ENCODE data around the gene PTPRB.

Gene PTPRB

DNA sequence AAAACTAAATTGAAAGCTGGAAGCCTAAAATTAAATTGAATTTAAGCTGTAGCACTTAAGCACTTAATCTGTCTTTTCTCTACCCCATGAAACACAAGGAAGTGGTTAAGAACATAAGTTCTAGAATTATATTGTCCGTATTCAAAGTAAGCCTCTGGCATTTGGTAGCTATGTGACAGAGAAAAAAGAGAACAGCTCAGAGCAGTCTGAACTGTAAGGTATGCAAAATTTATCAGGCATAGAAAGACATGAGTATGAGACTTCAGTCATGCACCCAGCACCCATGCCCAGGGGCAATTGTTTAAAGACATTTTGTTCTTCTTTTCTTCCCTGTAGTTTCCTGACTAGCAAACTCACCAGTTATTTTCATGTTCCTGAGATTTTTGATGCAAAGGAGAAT, 154.5 kb downstream of the PTPRB start:
- Histone ChIP-seq H4K20me1 (no peaks in the 10 kb centered on the region), H3K9ac (no peak overlapping the region), H3K36me3 (no peaks in the 10 kb centered on the region), H3K27me3 (no peaks in the 10 kb centered on the region), H3K4me3 (no peak overlapping the region), H3K9me3 (peaks cover 16% of the 10 kb centered on the region), H3K27ac (no peak overlapping the region), H3K4me2 (no peak overlapping the region), H3K4me1 (peaks cover 18% of the 10 kb centered on the region)
- no peak for TF ChIP-seq Cebpa-rat (IDR thresholded peaks at IDR 0.05)

DNA sequence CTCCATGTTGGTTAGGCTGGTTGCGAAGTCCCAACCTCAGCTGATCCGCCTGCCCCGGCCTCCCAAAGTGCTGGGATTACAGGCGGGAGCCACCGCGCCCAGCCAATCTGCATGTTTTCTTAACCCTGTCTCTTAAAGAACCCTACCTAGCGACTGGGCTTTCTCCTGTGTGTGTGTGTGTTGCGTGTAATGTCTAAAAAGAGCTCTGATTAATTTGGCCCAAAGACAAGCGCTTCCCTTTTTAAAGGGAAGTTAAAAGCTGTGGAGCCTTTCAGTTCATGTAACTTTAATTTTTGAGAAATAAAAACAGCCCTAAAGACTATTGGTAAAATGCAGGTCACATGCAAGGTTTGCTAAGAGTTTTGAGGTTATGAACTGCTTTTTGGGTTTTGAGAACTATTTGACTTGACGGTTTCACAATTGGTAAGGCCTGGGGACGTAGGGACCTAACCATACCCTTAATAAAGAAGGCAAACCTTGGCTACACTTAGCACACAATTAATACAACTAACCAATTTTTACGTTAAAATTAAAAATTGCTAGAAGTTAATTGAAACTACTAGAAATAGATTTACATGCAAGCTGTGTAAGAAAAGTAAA, 167.9 kb downstream of the PTPRB start:
- H4K20me1 ChIP-seq, result no peaks in the 10 kb centered on the region
- peaks cover 4% of the 10 kb centered on the region for H3K9me3 ChIP-seq
- no peak overlapping the region for H3K4me2 ChIP-seq
- no peaks in the 10 kb centered on the region for H3K36me3 ChIP-seq
- no peak overlapping the region for H3K9ac ChIP-seq
- H3K4me3 ChIP-seq, result no peak overlapping the region
- no peaks in the 10 kb centered on the region for H3K27me3 ChIP-seq
- no peak for TF ChIP-seq Cebpa-rat (IDR thresholded peaks at IDR 0.05)
- no peak overlapping the region for H3K27ac ChIP-seq
- no peaks in the 10 kb centered on the region for H3K4me1 ChIP-seq

DNA sequence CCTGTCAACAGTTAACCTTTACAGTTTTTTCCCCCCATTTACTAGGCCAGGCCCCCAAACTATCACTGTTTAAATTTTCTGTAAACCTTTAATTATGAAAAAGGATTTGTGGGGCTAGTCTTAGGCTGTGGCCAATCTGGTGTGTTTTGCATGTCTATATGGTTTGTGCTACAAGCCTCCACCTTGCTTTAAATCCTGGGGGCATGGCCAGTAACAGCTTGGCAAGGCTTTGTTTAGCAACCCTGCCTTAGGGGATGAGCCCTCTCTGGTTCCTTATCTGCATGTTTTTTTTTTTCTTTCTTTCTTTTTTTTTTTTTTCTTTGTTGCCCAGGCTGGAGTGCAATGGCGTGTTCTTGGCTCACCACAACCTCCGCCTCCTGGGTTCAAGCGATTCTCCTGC, 168.5 kb downstream of the PTPRB start:
- Histone ChIP-seq H3K9ac (no peak overlapping the region), H3K4me2 (no peak overlapping the region), H3K4me3 (no peak overlapping the region), H4K20me1 (no peaks in the 10 kb centered on the region), H3K27ac (no peak overlapping the region), H3K36me3 (no peaks in the 10 kb centered on the region), H3K9me3 (peaks cover 10% of the 10 kb centered on the region), H3K4me1 (no peaks in the 10 kb centered on the region), H3K27me3 (no peaks in the 10 kb centered on the region)
- no peak for TF ChIP-seq Cebpa-rat (IDR thresholded peaks at IDR 0.05)

DNA sequence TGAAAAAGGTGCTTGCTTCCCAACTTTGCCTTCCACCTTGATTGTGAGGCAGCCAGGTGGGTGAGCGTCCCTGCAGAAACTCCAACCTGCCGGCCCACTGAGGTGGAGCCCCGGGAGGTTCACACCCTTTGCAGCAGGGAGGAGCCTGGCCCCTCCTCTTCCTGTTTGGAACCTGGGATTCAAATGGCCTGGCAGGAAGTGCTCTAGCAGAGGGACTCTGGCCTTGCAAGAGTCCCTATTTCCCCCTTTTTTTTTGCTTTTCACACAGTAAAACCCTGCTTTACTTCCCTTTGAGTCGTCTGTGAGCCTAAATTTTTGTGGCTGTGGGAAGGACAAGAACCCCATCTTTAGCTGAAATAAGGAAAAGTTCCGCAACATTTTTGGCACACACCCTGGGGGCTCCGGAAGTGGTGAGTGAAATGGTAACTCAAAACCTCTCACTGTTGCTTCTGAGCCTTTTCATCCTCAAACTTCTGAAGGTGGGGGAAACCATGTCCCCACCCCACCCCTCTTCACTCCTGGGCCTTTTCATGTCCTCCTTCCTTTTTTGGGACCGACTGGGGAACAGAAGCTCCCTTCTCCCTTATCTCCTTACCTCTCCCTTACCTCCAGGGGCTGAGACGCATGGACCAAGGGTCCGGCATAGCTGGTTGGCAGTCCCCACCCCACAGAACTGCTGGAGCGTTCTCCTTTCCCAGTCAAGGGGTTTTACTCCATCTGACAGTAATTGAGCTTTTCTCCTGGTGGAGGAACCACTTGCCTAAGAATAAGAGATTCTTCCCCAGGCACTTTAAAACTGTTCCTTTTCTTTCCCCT, 169.1 kb downstream of the PTPRB start:
- H3K4me1 ChIP-seq, result no peaks in the 10 kb centered on the region
- no peak for TF ChIP-seq Cebpa-rat (IDR thresholded peaks at IDR 0.05)
- no peak overlapping the region for H3K4me2 ChIP-seq
- H3K9ac ChIP-seq, result no peak overlapping the region
- no peaks in the 10 kb centered on the region for H3K27me3 ChIP-seq
- H3K4me3 ChIP-seq, result no peak overlapping the region
- no peaks in the 10 kb centered on the region for H4K20me1 ChIP-seq
- H3K27ac ChIP-seq, result no peak overlapping the region
- no peaks in the 10 kb centered on the region for H3K36me3 ChIP-seq
- H3K9me3 ChIP-seq, result peaks cover 16% of the 10 kb centered on the region

DNA sequence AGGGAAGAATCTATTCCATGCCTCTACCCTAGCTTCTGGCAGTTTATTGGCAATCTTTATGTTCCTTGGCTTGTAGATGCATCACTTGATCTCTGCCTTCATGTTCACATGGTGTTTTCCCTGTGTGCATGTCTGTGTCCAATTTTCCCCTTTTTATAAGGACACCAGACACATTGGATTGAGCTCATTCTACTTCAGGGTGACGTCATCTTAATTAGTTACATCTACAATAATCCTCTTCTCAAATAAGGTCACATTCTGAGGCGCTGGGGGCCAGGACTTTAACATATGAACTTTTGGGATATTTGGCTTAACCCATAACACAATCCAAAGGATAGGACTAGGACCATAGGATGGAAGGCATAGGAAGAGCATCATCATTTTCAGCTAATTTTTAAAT, 169.8 kb downstream of the PTPRB start:
- H3K27ac ChIP-seq, result no peak overlapping the region
- no peak overlapping the region for H3K4me3 ChIP-seq
- H3K36me3 ChIP-seq, result no peaks in the 10 kb centered on the region
- H3K9me3 ChIP-seq, result peaks cover 21% of the 10 kb centered on the region
- no peaks in the 10 kb centered on the region for H3K27me3 ChIP-seq
- no peak overlapping the region for H3K9ac ChIP-seq
- H3K4me1 ChIP-seq, result no peaks in the 10 kb centered on the region
- no peak for TF ChIP-seq Cebpa-rat (IDR thresholded peaks at IDR 0.05)
- H4K20me1 ChIP-seq, result no peaks in the 10 kb centered on the region
- no peak overlapping the region for H3K4me2 ChIP-seq

DNA sequence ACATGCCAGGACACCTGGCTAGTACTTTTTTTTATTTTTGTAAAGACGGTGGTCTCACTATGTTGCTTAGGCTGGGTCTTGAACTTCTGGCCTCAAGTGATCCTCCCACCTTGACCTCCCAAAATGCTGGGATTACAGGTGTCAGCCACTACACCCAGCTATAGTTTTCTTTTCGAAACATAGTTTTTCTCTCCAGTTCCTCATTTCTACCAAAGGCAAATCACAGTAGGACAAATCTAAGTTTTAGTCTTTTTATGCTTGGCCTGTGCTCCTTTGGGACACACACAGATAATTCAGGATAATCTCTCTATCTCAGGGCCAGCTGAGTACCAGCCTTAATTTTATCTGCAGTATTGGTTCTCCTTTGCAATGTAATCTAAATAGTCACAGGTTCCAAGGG, 170.5 kb downstream of the PTPRB start:
- no peak for TF ChIP-seq Cebpa-rat (IDR thresholded peaks at IDR 0.05)

More for the DNA sequence above, 170.5 kb downstream of the PTPRB start:
- no peaks in the 10 kb centered on the region for H3K36me3 ChIP-seq
- H3K4me1 ChIP-seq, result no peaks in the 10 kb centered on the region
- no peaks in the 10 kb centered on the region for H3K27me3 ChIP-seq
- H4K20me1 ChIP-seq, result no peaks in the 10 kb centered on the region
- H3K4me2 ChIP-seq, result no peak overlapping the region
- no peak overlapping the region for H3K9ac ChIP-seq
- no peak overlapping the region for H3K4me3 ChIP-seq
- peaks cover 21% of the 10 kb centered on the region for H3K9me3 ChIP-seq
- no peak overlapping the region for H3K27ac ChIP-seq
